Esophagus squamous epithelium (tissue), 4 donors: ENCODE data around the gene TBC1D5.

Experiments
- CTCF ChIP-seq, 6 experiments: fragments of 450-650 bp in 4 of 6; fragments of 200-600 bp in 2 of 6; sonication (generic) in 2 of 6; IDR thresholded peaks; one replicate each; pipeline ENCODE4 v1.5.1; 2016 to 2019; ENCODE audit warnings: antibody characterized with exemption in 6 of 6, mild to moderate bottlenecking in 4 of 6, moderate library complexity in 4 of 6
- POLR2A ChIP-seq, 4 donors: fragments of 450-650 bp; IDR thresholded peaks; one replicate each; pipeline ENCODE4 v1.6.1; 2017; ENCODE audit warnings: antibody characterized with exemption in 4 of 4, mild to moderate bottlenecking in 4 of 4, moderate library complexity in 3 of 4

- TF ChIP-seq POLR2A (IDR thresholded peaks at IDR 0.05) (no peak), CTCF (IDR thresholded peaks at IDR 0.05) (no peak)
Measured at GRCh38 chr3:17384567-17385296, 357.7 kb downstream of the TBC1D5 start.
